WTC11 (cell line): ENCODE measurements around the gene ARHGAP21. TPM values are rescaled to one million over a fixed set of nuclear protein-coding genes. Genes with fewer than 3 reads are reported as not detected.

Source experiments
- ATAC-seq: fragments of 200-7000 bp; cut with Tn5 transposase; 2 replicates; pipeline ENCODE4 v1.10.0; 2021; ENCODE audit warnings: mild to moderate bottlenecking, moderate library complexity
- CTCF ChIA-PET: fragments of 300-600 bp; sonication (Branson Sonifier 250); formaldehyde crosslinking; loops from one replicate; lab custom pipeline; 2021; ENCODE audit warnings: antibody characterized with exemption; lab: Charles Lee
- POLR2A ChIA-PET: fragments of 350-600 bp; sonication (Branson Sonifier 250); formaldehyde crosslinking; loops from one replicate; lab custom pipeline; 2021; ENCODE audit warnings: antibody characterized with exemption; lab: Charles Lee
- DNase-seq: peaks from one replicate; pipeline ENCODE4 v3.0.0; 2021; ENCODE audit warnings: low spot score
- H3K27ac Mint-ChIP-seq: 2 replicates; pipeline ENCODE4 v1.8.0; 2021; ENCODE audit warnings: mixed read lengths
- H3K27me3 Mint-ChIP-seq: 2 replicates; pipeline ENCODE4 v1.8.0; 2021; ENCODE audit warnings: low read depth, mild to moderate bottlenecking, moderate library complexity, mixed read lengths
- H3K36me3 Mint-ChIP-seq: 2 replicates; pipeline ENCODE4 v1.8.0; 2021; ENCODE audit warnings: mixed read lengths
- H3K4me1 Mint-ChIP-seq: 2 replicates; pipeline ENCODE4 v1.8.0; 2022; ENCODE audit warnings: mixed read lengths
- H3K4me3 Mint-ChIP-seq: 2 replicates; pipeline ENCODE4 v1.8.0; 2021; ENCODE audit warnings: mild to moderate bottlenecking, moderate library complexity, mixed read lengths
- H3K9me3 Mint-ChIP-seq: 2 replicates; pipeline ENCODE4 v1.8.0; 2021; ENCODE audit warnings: mixed read lengths
- E2F5 ChIP-seq: sonication (generic); formaldehyde crosslinking; IDR thresholded peaks from 2 replicates; pipeline ENCODE4 v1.8.1; 2022; ENCODE audit warnings: mild to moderate bottlenecking, moderate library complexity, missing genetic modification reagents
- HMGA2 ChIP-seq: fragments of 250-450 bp; sonication (Bioruptor Pico); IDR thresholded peaks from 2 replicates; pipeline ENCODE4 v1.4.0; 2021; ENCODE audit warnings: mild to moderate bottlenecking, moderate library complexity
- SMAD3 ChIP-seq: sonication (generic); formaldehyde crosslinking; IDR thresholded peaks from 2 replicates; pipeline ENCODE4 v1.8.0; 2022; ENCODE audit warnings: missing genetic modification reagents, mild to moderate bottlenecking, borderline replicate concordance
- SOX15 ChIP-seq: fragments of 250-450 bp; sonication (Bioruptor Pico); IDR thresholded peaks from 2 replicates; pipeline ENCODE4 v1.9.0; 2021; ENCODE audit warnings: mild to moderate bottlenecking
- USF1 ChIP-seq: sonication (generic); formaldehyde crosslinking; IDR thresholded peaks from 2 replicates; pipeline ENCODE4 v1.8.0; 2022; ENCODE audit warnings: mild to moderate bottlenecking, missing genetic modification reagents
- USF2 ChIP-seq: sonication (generic); formaldehyde crosslinking; IDR thresholded peaks from 2 replicates; pipeline ENCODE4 v1.8.1; 2023; ENCODE audit warnings: mild to moderate bottlenecking, missing genetic modification reagents, moderate library complexity
- ZBTB21 ChIP-seq: sonication (generic); formaldehyde crosslinking; IDR thresholded peaks from 2 replicates; pipeline ENCODE4 v1.8.1; 2023; ENCODE audit warnings: mild to moderate bottlenecking, missing genetic modification reagents, borderline replicate concordance
- ZNF423 ChIP-seq: fragments of 250-450 bp; sonication (Bioruptor Pico); IDR thresholded peaks from 2 replicates; pipeline ENCODE4 v2.1.2; 2022; ENCODE audit warnings: mild to moderate bottlenecking, moderate library complexity
- total RNA-seq: library from RNA; stranded (reverse); gene quantifications from 3 replicates; pipeline ENCODE4 v1.2.3, GENCODE V29; 2021
- TF ChIP-seq, protein P1 (sequence below): sonication (generic); formaldehyde crosslinking; IDR thresholded peaks from 2 replicates; pipeline ENCODE4 v1.8.1; 2022; ENCODE audit warnings: low read depth, mild to moderate bottlenecking, moderate library complexity, missing genetic modification reagents, borderline replicate concordance
- TF ChIP-seq, protein P2 (sequence below): fragments of 250-450 bp; sonication (Bioruptor Pico); IDR thresholded peaks from 2 replicates; pipeline ENCODE4 v1.8.0; 2021; ENCODE audit warnings: mild to moderate bottlenecking
- TF ChIP-seq, protein P3 (sequence below): fragments of 250-450 bp; sonication (Bioruptor Pico); IDR thresholded peaks from 2 replicates; pipeline ENCODE4 v2.1.2; 2022; ENCODE audit warnings: mild to moderate bottlenecking, moderate library complexity
- TF ChIP-seq, protein P4 (sequence below): sonication (generic); formaldehyde crosslinking; IDR thresholded peaks from 2 replicates; pipeline ENCODE4 v1.8.0; 2022; ENCODE audit warnings: mild to moderate bottlenecking, missing genetic modification reagents
- TF ChIP-seq, protein P5 (sequence below): sonication (generic); formaldehyde crosslinking; IDR thresholded peaks from 2 replicates; pipeline ENCODE4 v1.8.1; 2023; ENCODE audit warnings: mild to moderate bottlenecking, missing genetic modification reagents
- TF ChIP-seq, protein P6 (sequence below): sonication (generic); formaldehyde crosslinking; conservative IDR thresholded peaks from 2 replicates; pipeline ENCODE4 v1.8.1; 2023; ENCODE audit warnings: mild to moderate bottlenecking, low read depth, missing genetic modification reagents, moderate library complexity

The ARHGAP21 gene
- total RNA-seq, 1 experiment from 2014 or later, result 33.8 TPM

GRCh38 chr10:24731942-24732341, 8.3 kb upstream of the ARHGAP21 start:
- Mint-ChIP-seq H3K9me3 (no peaks in the 10 kb centered on the region), H3K4me1 (peaks cover 6% of the 10 kb centered on the region), H3K27ac (no peak overlapping the region), H3K4me3 (no peak overlapping the region), H3K36me3 (no peaks in the 10 kb centered on the region), H3K27me3 (no peaks in the 10 kb centered on the region)
- ATAC-seq (no peak), DNase-seq (no peak)
- ChIA-PET CTCF (interaction anchor here (0.7 kb wide), 1 partner anchor 349 kb away, joined by 3 read pairs; no protein-coding TSS in a partner anchor), POLR2A (no interaction called here)
- TF ChIP-seq SMAD3 (CRISPR knock-in tag) (no peak), SOX15 (CRISPR knock-in tag) (no peak), ZNF423 (CRISPR knock-in tag) (no peak), HMGA2 (CRISPR knock-in tag) (no peak)
- TF ChIP-seq, protein P1, sequence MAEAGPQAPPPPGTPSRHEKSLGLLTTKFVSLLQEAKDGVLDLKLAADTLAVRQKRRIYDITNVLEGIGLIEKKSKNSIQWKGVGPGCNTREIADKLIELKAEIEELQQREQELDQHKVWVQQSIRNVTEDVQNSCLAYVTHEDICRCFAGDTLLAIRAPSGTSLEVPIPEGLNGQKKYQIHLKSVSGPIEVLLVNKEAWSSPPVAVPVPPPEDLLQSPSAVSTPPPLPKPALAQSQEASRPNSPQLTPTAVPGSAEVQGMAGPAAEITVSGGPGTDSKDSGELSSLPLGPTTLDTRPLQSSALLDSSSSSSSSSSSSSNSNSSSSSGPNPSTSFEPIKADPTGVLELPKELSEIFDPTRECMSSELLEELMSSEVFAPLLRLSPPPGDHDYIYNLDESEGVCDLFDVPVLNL, result no peak
- TF ChIP-seq, protein P2, sequence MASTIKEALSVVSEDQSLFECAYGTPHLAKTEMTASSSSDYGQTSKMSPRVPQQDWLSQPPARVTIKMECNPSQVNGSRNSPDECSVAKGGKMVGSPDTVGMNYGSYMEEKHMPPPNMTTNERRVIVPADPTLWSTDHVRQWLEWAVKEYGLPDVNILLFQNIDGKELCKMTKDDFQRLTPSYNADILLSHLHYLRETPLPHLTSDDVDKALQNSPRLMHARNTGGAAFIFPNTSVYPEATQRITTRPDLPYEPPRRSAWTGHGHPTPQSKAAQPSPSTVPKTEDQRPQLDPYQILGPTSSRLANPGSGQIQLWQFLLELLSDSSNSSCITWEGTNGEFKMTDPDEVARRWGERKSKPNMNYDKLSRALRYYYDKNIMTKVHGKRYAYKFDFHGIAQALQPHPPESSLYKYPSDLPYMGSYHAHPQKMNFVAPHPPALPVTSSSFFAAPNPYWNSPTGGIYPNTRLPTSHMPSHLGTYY (CRISPR knock-in tag), result no peak
- TF ChIP-seq, protein P3, sequence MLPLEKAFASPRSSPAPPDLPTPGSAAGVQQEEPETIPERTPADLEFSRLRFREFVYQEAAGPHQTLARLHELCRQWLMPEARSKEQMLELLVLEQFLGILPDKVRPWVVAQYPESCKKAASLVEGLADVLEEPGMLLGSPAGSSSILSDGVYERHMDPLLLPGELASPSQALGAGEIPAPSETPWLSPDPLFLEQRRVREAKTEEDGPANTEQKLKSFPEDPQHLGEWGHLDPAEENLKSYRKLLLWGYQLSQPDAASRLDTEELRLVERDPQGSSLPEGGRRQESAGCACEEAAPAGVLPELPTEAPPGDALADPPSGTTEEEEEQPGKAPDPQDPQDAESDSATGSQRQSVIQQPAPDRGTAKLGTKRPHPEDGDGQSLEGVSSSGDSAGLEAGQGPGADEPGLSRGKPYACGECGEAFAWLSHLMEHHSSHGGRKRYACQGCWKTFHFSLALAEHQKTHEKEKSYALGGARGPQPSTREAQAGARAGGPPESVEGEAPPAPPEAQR (CRISPR knock-in tag), result no peak
- TF ChIP-seq, protein P4, sequence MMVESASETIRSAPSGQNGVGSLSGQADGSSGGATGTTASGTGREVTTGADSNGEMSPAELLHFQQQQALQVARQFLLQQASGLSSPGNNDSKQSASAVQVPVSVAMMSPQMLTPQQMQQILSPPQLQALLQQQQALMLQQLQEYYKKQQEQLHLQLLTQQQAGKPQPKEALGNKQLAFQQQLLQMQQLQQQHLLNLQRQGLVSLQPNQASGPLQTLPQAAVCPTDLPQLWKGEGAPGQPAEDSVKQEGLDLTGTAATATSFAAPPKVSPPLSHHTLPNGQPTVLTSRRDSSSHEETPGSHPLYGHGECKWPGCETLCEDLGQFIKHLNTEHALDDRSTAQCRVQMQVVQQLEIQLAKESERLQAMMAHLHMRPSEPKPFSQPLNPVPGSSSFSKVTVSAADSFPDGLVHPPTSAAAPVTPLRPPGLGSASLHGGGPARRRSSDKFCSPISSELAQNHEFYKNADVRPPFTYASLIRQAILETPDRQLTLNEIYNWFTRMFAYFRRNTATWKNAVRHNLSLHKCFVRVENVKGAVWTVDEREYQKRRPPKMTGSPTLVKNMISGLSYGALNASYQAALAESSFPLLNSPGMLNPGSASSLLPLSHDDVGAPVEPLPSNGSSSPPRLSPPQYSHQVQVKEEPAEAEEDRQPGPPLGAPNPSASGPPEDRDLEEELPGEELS (CRISPR knock-in tag), result no peak

DNA sequence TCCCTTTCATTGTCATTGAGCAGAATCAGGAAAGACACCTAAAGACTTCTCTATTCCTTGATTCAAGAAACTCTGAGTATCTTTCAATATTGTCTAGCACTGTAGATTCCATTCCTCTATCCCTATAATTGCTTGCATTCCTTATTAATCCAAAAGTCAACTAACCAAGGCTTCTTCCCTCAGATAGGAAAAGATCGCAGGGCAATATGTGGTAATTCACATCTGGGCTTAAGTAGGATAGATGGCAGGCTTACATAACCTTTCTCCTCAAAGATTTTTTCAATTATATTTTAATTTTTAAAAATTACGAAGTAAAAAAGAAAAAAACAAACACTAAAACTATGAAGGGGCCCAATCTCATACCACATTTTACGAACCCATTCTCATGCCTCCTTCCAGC, 7.1 kb upstream of the ARHGAP21 start:
- Mint-ChIP-seq H3K9me3 (no peaks in the 10 kb centered on the region), H3K4me1 (peaks cover 3% of the 10 kb centered on the region; the same call in 1 of the 2 replicates), H3K27me3 (peaks cover 5% of the 10 kb centered on the region; the same call in 1 of the 2 replicates), H3K4me3 (no peak overlapping the region), H3K36me3 (no peaks in the 10 kb centered on the region), H3K27ac (no peak overlapping the region)
- ATAC-seq, result no peak
- ChIA-PET CTCF (no interaction called here), POLR2A (interaction anchor here (0.6 kb wide), 1 partner anchor 141 kb away, joined by 3 read pairs; no protein-coding TSS in a partner anchor)
- DNase-seq, result no peak
- TF ChIP-seq E2F5 (CRISPR knock-in tag), result no peak
- TF ChIP-seq, protein P5, sequence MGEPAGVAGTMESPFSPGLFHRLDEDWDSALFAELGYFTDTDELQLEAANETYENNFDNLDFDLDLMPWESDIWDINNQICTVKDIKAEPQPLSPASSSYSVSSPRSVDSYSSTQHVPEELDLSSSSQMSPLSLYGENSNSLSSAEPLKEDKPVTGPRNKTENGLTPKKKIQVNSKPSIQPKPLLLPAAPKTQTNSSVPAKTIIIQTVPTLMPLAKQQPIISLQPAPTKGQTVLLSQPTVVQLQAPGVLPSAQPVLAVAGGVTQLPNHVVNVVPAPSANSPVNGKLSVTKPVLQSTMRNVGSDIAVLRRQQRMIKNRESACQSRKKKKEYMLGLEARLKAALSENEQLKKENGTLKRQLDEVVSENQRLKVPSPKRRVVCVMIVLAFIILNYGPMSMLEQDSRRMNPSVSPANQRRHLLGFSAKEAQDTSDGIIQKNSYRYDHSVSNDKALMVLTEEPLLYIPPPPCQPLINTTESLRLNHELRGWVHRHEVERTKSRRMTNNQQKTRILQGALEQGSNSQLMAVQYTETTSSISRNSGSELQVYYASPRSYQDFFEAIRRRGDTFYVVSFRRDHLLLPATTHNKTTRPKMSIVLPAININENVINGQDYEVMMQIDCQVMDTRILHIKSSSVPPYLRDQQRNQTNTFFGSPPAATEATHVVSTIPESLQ (CRISPR knock-in tag), result no peak
- no peak for TF ChIP-seq USF1 (CRISPR knock-in tag)

DNA sequence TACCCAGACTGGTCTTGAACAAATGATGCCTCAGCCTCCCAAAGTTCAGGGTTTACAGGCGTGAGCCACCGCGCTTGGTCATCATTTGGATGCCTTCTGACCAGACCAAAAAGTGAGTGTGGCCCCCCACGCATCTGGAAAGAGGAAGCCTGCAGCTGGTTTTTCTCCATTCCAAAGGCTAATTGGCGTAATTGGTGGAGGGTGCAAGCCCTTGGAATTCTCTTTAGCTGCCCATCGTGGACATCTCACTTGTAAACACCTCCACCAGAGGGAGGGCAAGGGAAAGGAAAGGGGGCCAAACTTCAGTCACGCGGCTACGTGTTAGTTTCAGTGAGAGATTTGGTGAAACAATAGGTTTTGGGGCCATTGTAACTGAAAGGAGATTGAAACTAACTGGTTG, 4.1 kb upstream of the ARHGAP21 start:
- ChIA-PET CTCF (interaction anchor here (0.9 to 1.5 kb wide), 6 partner anchors 10 to 385 kb away, joined by 3 to 6 read pairs (median 4); no protein-coding TSS in a partner anchor), POLR2A (no interaction called here)
- peak; percentile 18 for DNase-seq
- Mint-ChIP-seq H3K4me3 (no peak overlapping the region), H3K27me3 (peaks cover 11% of the 10 kb centered on the region), H3K36me3 (no peaks in the 10 kb centered on the region), H3K9me3 (no peaks in the 10 kb centered on the region), H3K27ac (no peak overlapping the region), H3K4me1 (peaks cover 11% of the 10 kb centered on the region)
- TF ChIP-seq, protein P6, sequence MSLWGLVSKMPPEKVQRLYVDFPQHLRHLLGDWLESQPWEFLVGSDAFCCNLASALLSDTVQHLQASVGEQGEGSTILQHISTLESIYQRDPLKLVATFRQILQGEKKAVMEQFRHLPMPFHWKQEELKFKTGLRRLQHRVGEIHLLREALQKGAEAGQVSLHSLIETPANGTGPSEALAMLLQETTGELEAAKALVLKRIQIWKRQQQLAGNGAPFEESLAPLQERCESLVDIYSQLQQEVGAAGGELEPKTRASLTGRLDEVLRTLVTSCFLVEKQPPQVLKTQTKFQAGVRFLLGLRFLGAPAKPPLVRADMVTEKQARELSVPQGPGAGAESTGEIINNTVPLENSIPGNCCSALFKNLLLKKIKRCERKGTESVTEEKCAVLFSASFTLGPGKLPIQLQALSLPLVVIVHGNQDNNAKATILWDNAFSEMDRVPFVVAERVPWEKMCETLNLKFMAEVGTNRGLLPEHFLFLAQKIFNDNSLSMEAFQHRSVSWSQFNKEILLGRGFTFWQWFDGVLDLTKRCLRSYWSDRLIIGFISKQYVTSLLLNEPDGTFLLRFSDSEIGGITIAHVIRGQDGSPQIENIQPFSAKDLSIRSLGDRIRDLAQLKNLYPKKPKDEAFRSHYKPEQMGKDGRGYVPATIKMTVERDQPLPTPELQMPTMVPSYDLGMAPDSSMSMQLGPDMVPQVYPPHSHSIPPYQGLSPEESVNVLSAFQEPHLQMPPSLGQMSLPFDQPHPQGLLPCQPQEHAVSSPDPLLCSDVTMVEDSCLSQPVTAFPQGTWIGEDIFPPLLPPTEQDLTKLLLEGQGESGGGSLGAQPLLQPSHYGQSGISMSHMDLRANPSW (CRISPR knock-in tag), result no peak
- TF ChIP-seq USF2 (peak; percentile 20; the same call in 1 of the 2 replicates), ZBTB21 (no peak)
- ATAC-seq, result no peak
